HepG2 (cell line): ENCODE measurements around the gene RAB14. TPM values are rescaled to one million over a fixed set of nuclear protein-coding genes. Genes with fewer than 3 reads are reported as not detected.

ENCODE experiments used
- CBX1 ChIP-seq: IDR thresholded peaks from one replicate; pipeline ENCODE4 v1.6.1; 2016; ENCODE audit warnings: antibody characterized with exemption, low read depth
- ESRRA ChIP-seq: sonication (generic); formaldehyde crosslinking; IDR thresholded peaks from 2 replicates; pipeline ENCODE4 v1.5.1; 2020; ENCODE audit warnings: mild to moderate bottlenecking, low read depth, missing genetic modification reagents
- HBP1 ChIP-seq: IDR thresholded peaks from 2 replicates; pipeline ENCODE4 v1.6.1; 2016; ENCODE audit warnings: low read depth, control low read depth
- HDAC2 ChIP-seq: sonication (generic); formaldehyde crosslinking; IDR thresholded peaks from 2 replicates; pipeline ENCODE4 v1.4.0; 2020; ENCODE audit warnings: missing genetic modification reagents
- HNF4G ChIP-seq, 2 experiments: sonication (generic) in 1 of 2; formaldehyde crosslinking in 1 of 2; IDR thresholded peaks; 2 replicates each; pipeline versions ENCODE4 v1.4.0 to v1.6.1; 2011 to 2020; ENCODE audit warnings: borderline replicate concordance in 2 of 2, low read depth in 2 of 2, mild to moderate bottlenecking in 2 of 2, low read length in 1 of 2, missing genetic modification reagents in 1 of 2, moderate library complexity in 1 of 2
- IKZF4 ChIP-seq: sonication (generic); formaldehyde crosslinking; IDR thresholded peaks from 2 replicates; pipeline ENCODE4 v1.5.1; 2020; ENCODE audit warnings: borderline replicate concordance, mild to moderate bottlenecking, low read depth, missing genetic modification reagents; ENCODE audit errors: not compliant biosample characterization
- ISL2 ChIP-seq: sonication (generic); formaldehyde crosslinking; IDR thresholded peaks from 2 replicates; pipeline ENCODE4 v1.5.0; 2020; ENCODE audit warnings: missing genetic modification reagents
- KLF6 ChIP-seq: IDR thresholded peaks from 2 replicates; pipeline ENCODE4 v1.8.0; 2016; ENCODE audit warnings: missing biosample characterization, missing genetic modification reagents
- MTERF4 ChIP-seq: sonication (generic); formaldehyde crosslinking; IDR thresholded peaks from 2 replicates; pipeline ENCODE4 v1.8.0; 2023; ENCODE audit warnings: mild to moderate bottlenecking, missing genetic modification reagents
- NKX3-1 ChIP-seq: sonication (generic); formaldehyde crosslinking; IDR thresholded peaks from 2 replicates; pipeline ENCODE4 v1.5.0; 2020; ENCODE audit warnings: missing genetic modification reagents
- POLR2G ChIP-seq: fragments of 200-400 bp; formaldehyde crosslinking; IDR thresholded peaks from 2 replicates; pipeline ENCODE4 v1.6.1; 2018; ENCODE audit warnings: mild to moderate bottlenecking, low read depth, low read length, moderate library complexity
- SAFB2 ChIP-seq: sonication (generic); formaldehyde crosslinking; IDR thresholded peaks from 2 replicates; pipeline ENCODE4 v1.5.1; 2020; ENCODE audit warnings: missing genetic modification reagents, low read depth, mild to moderate bottlenecking, borderline replicate concordance
- SNAPC2 ChIP-seq: sonication (generic); formaldehyde crosslinking; IDR thresholded peaks from 2 replicates; pipeline ENCODE4 v1.8.1; 2022; ENCODE audit warnings: mild to moderate bottlenecking, missing genetic modification reagents
- SOX13 ChIP-seq, 3 experiments: fragments of 450-650 bp in 1 of 3; sonication (generic) in 1 of 3; formaldehyde crosslinking in 1 of 3; IDR thresholded peaks in 2 of 3; conservative IDR thresholded peaks in 1 of 3; 2 replicates each; pipeline versions ENCODE4 v1.5.0 to v1.6.1; 2016 to 2020; ENCODE audit warnings: antibody characterized with exemption in 1 of 3, mild to moderate bottlenecking in 1 of 3, missing compliant biosample characterization in 1 of 3, missing genetic modification reagents in 1 of 3, moderate library complexity in 1 of 3
- SP140L ChIP-seq: sonication (generic); formaldehyde crosslinking; IDR thresholded peaks from 2 replicates; pipeline ENCODE4 v1.4.0; 2020; ENCODE audit warnings: missing genetic modification reagents, borderline replicate concordance
- SRSF1 ChIP-seq: fragments of 200-400 bp; formaldehyde crosslinking; optimal IDR thresholded peaks from 2 replicates; pipeline ENCODE3; 2017; ENCODE audit warnings: mild to moderate bottlenecking, low read depth, low read length, moderate library complexity
- TP53 ChIP-seq: sonication (generic); formaldehyde crosslinking; conservative IDR thresholded peaks from 2 replicates; pipeline ENCODE4 v1.4.0; 2020; ENCODE audit warnings: missing genetic modification reagents
- ZBTB1 ChIP-seq: sonication (generic); formaldehyde crosslinking; IDR thresholded peaks from 2 replicates; pipeline ENCODE4 v1.4.0; 2020; ENCODE audit warnings: missing genetic modification reagents, borderline replicate concordance
- ZFP1 ChIP-seq: IDR thresholded peaks from 2 replicates; pipeline ENCODE4 v1.6.1; 2016
- ZNF234 ChIP-seq: sonication (generic); formaldehyde crosslinking; conservative IDR thresholded peaks from 2 replicates; pipeline ENCODE4 v1.5.1; 2020; ENCODE audit warnings: mild to moderate bottlenecking, missing genetic modification reagents
- ZNF460 ChIP-seq: sonication (generic); formaldehyde crosslinking; IDR thresholded peaks from 2 replicates; pipeline ENCODE4 v1.5.1; 2020; ENCODE audit warnings: missing genetic modification reagents, mild to moderate bottlenecking, borderline replicate concordance
- ZNF556 ChIP-seq: sonication (generic); formaldehyde crosslinking; IDR thresholded peaks from 2 replicates; pipeline ENCODE4 v1.4.0; 2020; ENCODE audit warnings: mild to moderate bottlenecking, missing genetic modification reagents, borderline replicate concordance
- ZNF567 ChIP-seq: sonication (generic); formaldehyde crosslinking; IDR thresholded peaks from 2 replicates; pipeline ENCODE4 v1.8.1; 2023; ENCODE audit warnings: mild to moderate bottlenecking, missing genetic modification reagents, borderline replicate concordance
- ZNF616 ChIP-seq: sonication (generic); formaldehyde crosslinking; IDR thresholded peaks from 2 replicates; pipeline ENCODE4 v1.5.0; 2020; ENCODE audit warnings: low read depth, mild to moderate bottlenecking, missing genetic modification reagents
- ZNF629 ChIP-seq: sonication (generic); formaldehyde crosslinking; conservative IDR thresholded peaks from 2 replicates; pipeline ENCODE4 v1.5.0; 2020; ENCODE audit warnings: missing genetic modification reagents
- ZNF782 ChIP-seq: sonication (generic); formaldehyde crosslinking; IDR thresholded peaks from 2 replicates; pipeline ENCODE4 v1.4.0; 2020; ENCODE audit warnings: missing genetic modification reagents, mild to moderate bottlenecking, borderline replicate concordance
- ZNF790 ChIP-seq: sonication (generic); formaldehyde crosslinking; IDR thresholded peaks from 2 replicates; pipeline ENCODE4 v1.8.0; 2022; ENCODE audit warnings: missing genetic modification reagents, mild to moderate bottlenecking, borderline replicate concordance
- ZNF883 ChIP-seq: sonication (generic); formaldehyde crosslinking; IDR thresholded peaks from 2 replicates; pipeline ENCODE4 v1.5.1; 2020; ENCODE audit warnings: mild to moderate bottlenecking, missing genetic modification reagents; ENCODE audit errors: not compliant biosample characterization
- ZSCAN30 ChIP-seq: sonication (generic); formaldehyde crosslinking; IDR thresholded peaks from 2 replicates; pipeline ENCODE4 v1.5.0; 2020; ENCODE audit warnings: mild to moderate bottlenecking, missing genetic modification reagents
- polyA plus RNA-seq, 8 experiments: library from polyadenylated mRNA; depleted of rRNA in 3 of 8; stranded (reverse) in 7 of 8; unstranded in 1 of 8; fragments of >200 nt; fragmentation: Illumina TruSeq in 4 of 8; extraction: Trizol in 4 of 8; gene quantifications; 2 replicates each; pipeline versions ENCODE4 v1.2.1 to v1.2.3, GENCODE V29; 2011 to 2016; ENCODE audit warnings: low read depth in 4 of 8, missing spikeins in 1 of 8, mixed read lengths in 1 of 8; ENCODE audit not compliant: insufficient read depth in 1 of 8
- total RNA-seq, 5 experiments: library from RNA; depleted of rRNA; stranded (reverse); fragments of >200 nt; fragmentation: Illumina TruSeq; extraction: Trizol; gene quantifications; 2 replicates each; pipeline ENCODE4 v1.2.3, GENCODE V29; 2016; ENCODE audit warnings: low read depth in 1 of 5

Gene RAB14
- total and polyA plus RNA-seq, 2 of the 13 experiments (the other 11 are each of a cell fraction or from before 2014, with no cell fraction given) = 17.4 to 19.3 TPM

- TF ChIP-seq ZNF782 (CRISPR knock-in tag) = no peak; the same call in 1 of the 2 replicates
- TF ChIP-seq SP140L (CRISPR knock-in tag) = no peak
- TF ChIP-seq ZNF460 (CRISPR knock-in tag) = no peak
- TF ChIP-seq ISL2 = peak; percentile 45; the same call in 1 of the 2 replicates
- TF ChIP-seq SNAPC2 = no peak
- no peak for TF ChIP-seq SOX13 (IDR thresholded peaks at IDR 0.05)
- TF ChIP-seq SOX13 (CRISPR knock-in tag; conservative IDR thresholded peaks at IDR 0.05 in 1 of 2, IDR thresholded peaks at IDR 0.05 in 1 of 2) = peak in 1 of 2 experiments; percentile 25; a peak in 1 of 4 replicates
- TF ChIP-seq KLF6 (CRISPR knock-in tag) = no peak
- TF ChIP-seq TP53 (CRISPR knock-in tag) = no peak
- no peak for TF ChIP-seq CBX1
- no peak for TF ChIP-seq HDAC2
- TF ChIP-seq HNF4G (IDR thresholded peaks at IDR 0.05; ENCODE audit: borderline replicate concordance, low read depth, low read length) = no peak
- no peak for TF ChIP-seq HNF4G (CRISPR knock-in tag; IDR thresholded peaks at IDR 0.05; ENCODE audit: borderline replicate concordance, low read depth)
- no peak for TF ChIP-seq NKX3-1 (CRISPR knock-in tag)
- no peak for TF ChIP-seq SRSF1
- no peak for TF ChIP-seq ZSCAN30 (CRISPR knock-in tag)
- no peak for TF ChIP-seq ZNF567 (CRISPR knock-in tag)
- no peak for TF ChIP-seq ZNF234 (CRISPR knock-in tag)
- no peak for TF ChIP-seq ZNF556 (CRISPR knock-in tag)
- no peak for TF ChIP-seq MTERF4 (CRISPR knock-in tag)
- no peak for TF ChIP-seq IKZF4
- TF ChIP-seq ZNF616 (CRISPR knock-in tag) = no peak
- TF ChIP-seq SAFB2 (CRISPR knock-in tag) = no peak
- TF ChIP-seq ZBTB1 (CRISPR knock-in tag) = no peak
- TF ChIP-seq ESRRA (CRISPR knock-in tag) = no peak
- TF ChIP-seq ZNF790 (CRISPR knock-in tag) = no peak
- TF ChIP-seq ZFP1 (CRISPR knock-in tag) = no peak
- TF ChIP-seq ZNF883 = no peak
- no peak for TF ChIP-seq ZNF629
- TF ChIP-seq HBP1 (CRISPR knock-in tag) = no peak
- no peak for TF ChIP-seq POLR2G
Observed at GRCh38 chr9:121213136-121213806, 11.6 kb upstream of the RAB14 start (continued).
